Measurements from ENCODE around the gene C10orf62. TPM values are rescaled to one million over a fixed set of nuclear protein-coding genes. Genes with fewer than 3 reads are reported as not detected.
"Not testable (repeated sequence)": the region's sequence is repeated elsewhere in the genome, so short reads cannot be mapped to it uniquely, and the experiment has no call there.

C10orf62 gene
- total and polyA plus RNA-seq, 5 donors from 2014 or later: not detected

DNA sequence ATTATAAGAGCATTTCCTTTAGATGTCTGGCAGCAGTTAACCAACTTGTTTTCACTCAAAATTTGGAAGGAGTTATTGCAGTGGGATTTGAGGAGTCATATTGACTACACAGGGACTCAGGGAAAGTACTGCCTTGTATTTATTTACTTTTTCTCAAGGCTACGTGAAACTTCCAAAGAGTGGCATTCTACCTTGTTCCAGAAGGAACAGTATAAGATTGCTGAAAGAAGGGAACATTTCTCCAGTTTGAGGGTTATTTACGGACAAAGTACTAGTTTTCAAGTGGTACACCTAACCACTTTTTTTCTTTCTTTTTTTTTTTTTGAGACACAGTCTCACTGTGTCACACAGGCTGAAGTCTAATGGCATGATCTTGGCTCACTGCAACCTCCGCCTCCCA is 38.7 kb downstream of the C10orf62 start:
- no peaks in the 10 kb centered on the region for H3K9me3 ChIP-seq (ENCODE audit: control insufficient read depth in 2 of 2, low read length in 2 of 2)
- H3K27ac ChIP-seq (ENCODE audit: insufficient read depth, low read length, poor library complexity, severe bottlenecking): no peak overlapping the region
- ATAC-seq (ENCODE audit: low read depth in 2 of 2) (no peak), DNase-seq (no peak)
- Mint-ChIP-seq H3K9me3 (no peaks in the 10 kb centered on the region), H3K36me3 (peaks cover 1% of the 10 kb centered on the region), H3K4me1 (peaks cover 2 to 9% (median 3%) of the 10 kb centered on the region in 4 donors), H3K4me3 (peak overlapping the region in 1 of 4 donors; percentile 6), H3K27me3 (peaks cover 3% of the 10 kb centered on the region), H3K27ac (no peak overlapping the region)
- no peaks in the 10 kb centered on the region for H3K36me3 ChIP-seq (ENCODE audit: control insufficient read depth, insufficient read depth, low read length)
- H3K4me1 ChIP-seq (ENCODE audit: control insufficient read depth, insufficient read depth, low read length, poor library complexity, severe bottlenecking): peaks cover 6% of the 10 kb centered on the region
- H3K4me3 ChIP-seq (ENCODE audit: low read depth, low read length): no peak overlapping the region
- no peaks in the 10 kb centered on the region for H3K27me3 ChIP-seq (ENCODE audit: control insufficient read depth, insufficient read depth, low read length)

DNA sequence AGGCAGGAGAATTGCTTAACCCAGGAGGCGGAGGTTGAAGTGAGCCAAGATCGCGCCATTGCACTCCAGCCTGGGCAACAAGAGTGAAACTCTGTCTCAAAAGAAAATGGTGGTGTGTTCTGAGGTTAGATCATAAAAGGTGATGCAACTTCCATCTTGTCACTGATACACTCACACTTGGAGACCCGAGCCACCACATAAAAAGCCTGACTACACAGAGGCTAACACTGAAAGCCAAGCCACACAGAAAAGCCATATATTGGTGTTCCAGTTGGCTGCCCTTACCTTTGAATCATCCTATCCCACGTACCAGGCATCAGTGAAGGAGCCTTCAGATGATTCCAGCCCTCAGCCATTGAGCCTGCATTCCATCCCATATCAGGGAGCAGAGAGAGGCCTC is 39.8 kb downstream of the C10orf62 start:
- Histone ChIP-seq H3K27ac (ENCODE audit: insufficient read depth, low read length, poor library complexity, severe bottlenecking) (no peak overlapping the region), H3K4me3 (ENCODE audit: low read depth, low read length) (no peak overlapping the region), H3K4me1 (ENCODE audit: control insufficient read depth, insufficient read depth, low read length, poor library complexity, severe bottlenecking) (peaks cover 6% of the 10 kb centered on the region), H3K9me3 (ENCODE audit: control insufficient read depth in 2 of 2, low read length in 2 of 2) (no peaks in the 10 kb centered on the region), H3K27me3 (ENCODE audit: control insufficient read depth, insufficient read depth, low read length) (no peaks in the 10 kb centered on the region), H3K36me3 (ENCODE audit: control insufficient read depth, insufficient read depth, low read length) (no peaks in the 10 kb centered on the region)
- Mint-ChIP-seq H3K9me3 (no peaks in the 10 kb centered on the region), H3K27me3 (peaks cover 6% of the 10 kb centered on the region), H3K36me3 (peaks cover 3% of the 10 kb centered on the region), H3K4me1 (peaks cover 5 to 16% (median 9%) of the 10 kb centered on the region in 4 donors), H3K27ac (no peak overlapping the region), H3K4me3 (peak overlapping the region in 1 of 4 donors; percentile 58)
- DNase-seq: no peak
- no peak for ATAC-seq (ENCODE audit: low read depth in 2 of 2)

DNA sequence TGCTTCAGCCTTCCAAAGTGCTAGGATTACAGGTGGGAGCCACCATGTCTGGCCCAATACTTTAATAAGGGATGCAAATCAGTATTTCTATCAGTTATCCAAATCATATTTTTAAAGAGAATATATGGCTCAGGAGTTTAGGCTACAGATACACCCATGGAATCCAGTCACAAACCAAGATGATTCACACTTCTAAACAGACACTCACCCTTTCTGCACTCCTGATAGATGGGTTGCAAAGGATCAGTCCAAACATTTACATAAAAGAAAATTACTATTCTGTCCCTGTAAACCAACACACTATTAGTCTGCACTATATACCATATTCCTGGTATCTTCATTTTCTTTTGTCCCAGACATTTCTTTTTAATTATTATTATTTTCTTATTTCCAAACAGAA is 41.6 kb downstream of the C10orf62 start:
- no peak for DNase-seq
- Mint-ChIP-seq H3K27me3 (peaks cover 6% of the 10 kb centered on the region), H3K36me3 (peaks cover 3% of the 10 kb centered on the region), H3K4me1 (peaks cover 5 to 16% (median 10%) of the 10 kb centered on the region in 4 donors), H3K4me3 (no peak overlapping the region), H3K9me3 (no peaks in the 10 kb centered on the region), H3K27ac (no peak overlapping the region)
- Histone ChIP-seq H3K27ac (ENCODE audit: insufficient read depth, low read length, poor library complexity, severe bottlenecking) (no peak overlapping the region), H3K36me3 (ENCODE audit: control insufficient read depth, insufficient read depth, low read length) (no peaks in the 10 kb centered on the region), H3K4me1 (ENCODE audit: control insufficient read depth, insufficient read depth, low read length, poor library complexity, severe bottlenecking) (peaks cover 6% of the 10 kb centered on the region), H3K9me3 (ENCODE audit: control insufficient read depth in 2 of 2, low read length in 2 of 2) (no peaks in the 10 kb centered on the region), H3K4me3 (ENCODE audit: low read depth, low read length) (no peak overlapping the region), H3K27me3 (ENCODE audit: control insufficient read depth, insufficient read depth, low read length) (no peaks in the 10 kb centered on the region)
- no peak for ATAC-seq (ENCODE audit: low read depth in 2 of 2)

DNA sequence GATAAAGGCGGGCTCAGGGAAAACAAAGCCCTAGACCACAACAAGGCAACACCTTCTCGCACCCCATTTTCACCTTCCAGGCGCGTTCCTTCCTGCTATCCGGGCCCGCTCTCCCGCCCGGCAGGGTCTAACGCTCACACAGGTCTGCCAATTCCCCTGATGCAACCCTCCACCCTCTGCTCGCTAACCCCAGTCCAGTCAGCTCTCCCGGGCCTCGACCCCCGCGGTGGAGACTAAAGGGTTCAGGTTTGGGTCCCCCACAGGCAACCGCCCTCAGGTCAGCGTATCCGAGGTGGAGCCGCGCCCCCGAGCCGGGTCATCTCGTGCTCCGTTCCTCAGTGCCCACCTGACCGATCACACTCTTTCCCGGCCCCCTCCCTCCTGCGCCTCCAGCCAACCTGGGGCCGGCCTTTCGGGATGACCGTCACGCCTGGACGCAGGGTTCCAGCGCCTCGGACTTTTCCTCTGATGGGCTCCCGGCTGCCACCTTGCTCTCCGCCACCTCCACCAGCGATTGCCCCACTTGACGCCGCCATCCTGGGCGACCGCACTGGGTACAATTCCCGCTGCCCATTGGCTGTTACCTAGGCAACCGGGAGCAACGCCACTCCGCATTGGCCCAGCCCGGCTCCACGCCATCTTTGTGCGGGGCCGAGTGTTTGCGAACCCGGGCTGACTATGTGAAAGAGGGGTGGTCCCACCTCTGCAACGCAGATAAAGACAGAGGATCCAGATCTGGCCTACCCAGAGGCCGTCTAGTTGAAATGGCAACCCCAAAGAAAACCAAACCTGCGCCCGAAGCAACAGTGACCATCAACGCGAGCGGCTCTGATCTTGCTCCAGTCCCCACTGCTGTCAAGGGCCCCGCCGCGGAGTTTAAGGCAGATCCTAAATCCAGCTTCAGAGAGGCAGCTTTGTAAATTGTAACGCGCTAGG is 43.7 kb downstream of the C10orf62 start, which contains the start of gene MORN4:
Gene MORN4 (minus strand): TSS at position 552 of the 936 bp plus-strand sequence. CDS start 13,847 bp downstream, outside the sequence.
- ATAC-seq (ENCODE audit: low read depth in 2 of 2): peak; percentile 99 to 100

DNA sequence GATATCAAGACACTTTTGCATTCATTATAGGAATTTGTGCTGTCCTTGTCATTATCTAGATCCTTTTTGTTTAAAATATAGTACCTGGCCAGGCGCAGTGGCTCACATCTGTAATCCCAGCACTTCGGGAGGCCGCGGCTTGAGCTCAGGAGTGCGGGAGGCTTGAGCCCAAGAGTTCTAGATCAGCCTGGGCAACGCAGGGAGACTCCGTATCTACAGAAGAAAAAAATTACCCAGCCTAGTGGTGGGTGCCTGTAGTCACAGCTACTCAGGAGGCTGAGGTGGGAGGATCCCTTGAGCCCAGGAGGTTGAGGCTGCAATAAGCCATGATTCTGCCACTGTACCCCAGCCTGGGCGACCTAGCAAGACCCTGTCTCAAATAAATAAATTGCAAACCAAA is 44.4 kb downstream of the C10orf62 start:
- H3K4me3 ChIP-seq (ENCODE audit: low read depth, low read length): peak overlapping the region; percentile 65
- H3K4me1 ChIP-seq (ENCODE audit: control insufficient read depth, insufficient read depth, low read length, poor library complexity, severe bottlenecking): peaks cover 6% of the 10 kb centered on the region
- ATAC-seq (ENCODE audit: low read depth in 2 of 2): no peak
- no peaks in the 10 kb centered on the region for H3K27me3 ChIP-seq (ENCODE audit: control insufficient read depth, insufficient read depth, low read length)
- DNase-seq: peak in 2 of 3 donors; percentile 25 to 50
- Mint-ChIP-seq H3K4me1 (peaks cover 5 to 16% (median 10%) of the 10 kb centered on the region in 4 donors), H3K27ac (peak overlapping the region; percentile 66 to 89 (median 87)), H3K36me3 (peaks cover 3% of the 10 kb centered on the region), H3K4me3 (peak overlapping the region; percentile 92 to 98 (median 97)), H3K27me3 (peaks cover 10% of the 10 kb centered on the region), H3K9me3 (no peaks in the 10 kb centered on the region)
- no peaks in the 10 kb centered on the region for H3K9me3 ChIP-seq (ENCODE audit: control insufficient read depth in 2 of 2, low read length in 2 of 2)
- no peaks in the 10 kb centered on the region for H3K36me3 ChIP-seq (ENCODE audit: control insufficient read depth, insufficient read depth, low read length)
- H3K27ac ChIP-seq (ENCODE audit: insufficient read depth, low read length, poor library complexity, severe bottlenecking): no peak overlapping the region

More for the DNA sequence above, 43.7 kb downstream of the C10orf62 start, which contains the start of gene MORN4:
- H3K27me3 ChIP-seq (ENCODE audit: control insufficient read depth, insufficient read depth, low read length): no peaks in the 10 kb centered on the region
- H3K9me3 ChIP-seq (ENCODE audit: control insufficient read depth in 2 of 2, low read length in 2 of 2): no peaks in the 10 kb centered on the region
- peak; percentile 88 to 93 (median 92) for DNase-seq
- H3K27ac ChIP-seq (ENCODE audit: insufficient read depth, low read length, poor library complexity, severe bottlenecking): no peak within 1 kb of the TSS
- peaks cover 6% of the 10 kb centered on the region for H3K4me1 ChIP-seq (ENCODE audit: control insufficient read depth, insufficient read depth, low read length, poor library complexity, severe bottlenecking)
- peak within 1 kb of the TSS; percentile 92 to 98 (median 97) for H3K4me3 Mint-ChIP-seq
- peaks cover 10% of the 10 kb centered on the region for H3K27me3 Mint-ChIP-seq
- no peaks in the 10 kb centered on the region for H3K9me3 Mint-ChIP-seq
- no peaks in the 10 kb centered on the region for H3K36me3 ChIP-seq (ENCODE audit: control insufficient read depth, insufficient read depth, low read length)
- H3K36me3 Mint-ChIP-seq: peaks cover 3% of the 10 kb centered on the region
- H3K4me1 Mint-ChIP-seq: peaks cover 5 to 16% (median 10%) of the 10 kb centered on the region in 4 donors
- H3K27ac Mint-ChIP-seq: peak within 1 kb of the TSS; percentile 76 to 89 (median 87)
- H3K4me3 ChIP-seq (ENCODE audit: low read depth, low read length): peak within 1 kb of the TSS; percentile 65

DNA sequence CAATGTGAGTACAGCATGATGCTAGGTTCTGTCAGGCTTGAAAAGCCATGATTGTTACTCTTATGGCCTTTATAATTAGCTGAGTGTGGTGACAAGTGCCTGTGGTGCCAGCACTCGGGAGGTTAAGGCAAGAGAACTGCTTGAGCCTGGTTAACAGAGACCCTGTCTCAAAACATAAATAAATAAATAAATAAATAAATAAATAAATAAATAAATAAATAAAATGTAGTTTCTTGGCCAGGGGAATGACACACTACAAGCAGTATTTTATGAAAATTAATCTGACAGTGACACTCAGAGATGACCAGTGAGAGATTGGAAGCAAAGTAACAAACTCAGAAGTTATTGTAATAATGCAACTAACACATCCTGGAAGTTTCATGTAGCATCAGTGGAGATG is 46.1 kb downstream of the C10orf62 start:
- H3K4me3 Mint-ChIP-seq: peak overlapping the region in 1 of 4 donors; percentile 39
- peaks cover 3% of the 10 kb centered on the region for H3K36me3 Mint-ChIP-seq
- H3K9me3 Mint-ChIP-seq: no peaks in the 10 kb centered on the region
- Histone ChIP-seq H3K4me3 (ENCODE audit: low read depth, low read length) (no peak overlapping the region), H3K36me3 (ENCODE audit: control insufficient read depth, insufficient read depth, low read length) (no peaks in the 10 kb centered on the region), H3K27me3 (ENCODE audit: control insufficient read depth, insufficient read depth, low read length) (no peaks in the 10 kb centered on the region), H3K9me3 (ENCODE audit: control insufficient read depth in 2 of 2, low read length in 2 of 2) (no peaks in the 10 kb centered on the region), H3K4me1 (ENCODE audit: control insufficient read depth, insufficient read depth, low read length, poor library complexity, severe bottlenecking) (peaks cover 6% of the 10 kb centered on the region), H3K27ac (ENCODE audit: insufficient read depth, low read length, poor library complexity, severe bottlenecking) (no peak overlapping the region)
- ATAC-seq (ENCODE audit: low read depth in 2 of 2): no peak
- peaks cover 5 to 23% (median 15%) of the 10 kb centered on the region in 4 donors for H3K4me1 Mint-ChIP-seq
- no peak for DNase-seq
- peaks cover 10% of the 10 kb centered on the region for H3K27me3 Mint-ChIP-seq
- H3K27ac Mint-ChIP-seq: no peak overlapping the region

DNA sequence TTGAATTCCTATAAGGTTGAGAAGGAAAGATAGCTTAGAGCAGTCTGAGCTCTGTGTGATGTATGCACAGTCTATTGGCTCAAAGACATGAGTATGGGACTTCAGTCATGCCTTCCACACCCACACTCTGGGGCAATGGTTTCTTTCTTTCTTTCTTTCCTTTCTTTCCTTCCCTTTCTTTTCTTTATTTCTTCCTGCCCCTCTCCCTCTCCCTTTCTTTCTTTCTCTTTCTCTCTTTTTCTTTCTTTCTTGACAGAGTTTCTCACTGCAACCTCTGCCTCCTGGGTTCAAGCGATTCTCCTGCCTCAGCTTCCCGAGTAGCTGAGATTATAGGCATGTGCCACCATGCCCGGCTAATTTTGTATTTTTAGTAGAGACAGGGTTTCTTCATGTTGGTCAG is 49.6 kb downstream of the C10orf62 start:
- H3K27me3 ChIP-seq (ENCODE audit: control insufficient read depth, insufficient read depth, low read length); H3K36me3 ChIP-seq (ENCODE audit: control insufficient read depth, insufficient read depth, low read length); H3K27ac ChIP-seq (ENCODE audit: insufficient read depth, low read length, poor library complexity, severe bottlenecking); H3K27me3 Mint-ChIP-seq; ATAC-seq (ENCODE audit: low read depth in 2 of 2); H3K9me3 ChIP-seq (ENCODE audit: control insufficient read depth in 2 of 2, low read length in 2 of 2); H3K4me3 ChIP-seq (ENCODE audit: low read depth, low read length); H3K9me3 Mint-ChIP-seq; H3K36me3 Mint-ChIP-seq; DNase-seq: not testable (repeated sequence)
- H3K4me3 Mint-ChIP-seq: peak overlapping the region in 1 of 4 donors; percentile 30
- peak overlapping the region in 1 of 3 donors; percentile 35 for H3K27ac Mint-ChIP-seq
- H3K4me1 Mint-ChIP-seq: peaks cover 4 to 34% (median 25%) of the 10 kb centered on the region in 4 donors
- peaks cover 13% of the 10 kb centered on the region for H3K4me1 ChIP-seq (ENCODE audit: control insufficient read depth, insufficient read depth, low read length, poor library complexity, severe bottlenecking)
